K562 (cell line): ENCODE data around the gene ABCA7. TPM values are rescaled to one million over a fixed set of nuclear protein-coding genes. Genes with fewer than 3 reads are reported as not detected.

Source experiments
- ATAC-seq: fragments of 200-7000 bp; cut with Tn5 transposase; 3 replicates; pipeline ENCODE4 v1.9.1; 2020; ENCODE audit warnings: moderate library complexity
- BruUV-seq: library from RNA; stranded (reverse); fragments of 400-500 nt; replicated peaks from 2 replicates; lab custom pipeline; 2021; lab: Mats Ljungman, UMichigan
- CTCF ChIA-PET: fragments of 300-600 bp; formaldehyde crosslinking; extraction: SDS; loops from one replicate; lab custom pipeline; 2021; ENCODE audit warnings: low intra/inter-chr PET ratio; lab: Yijun Ruan, JAX
- POLR2A ChIA-PET: fragments of 300-600, 350-650 bp; sonication (Branson Sonifier 250); formaldehyde crosslinking; extraction: SDS; loops from one replicate; lab custom pipeline; 2021; ENCODE audit warnings: antibody characterized with exemption, inconsistent platforms; lab: Yijun Ruan, JAX
- DNase-seq, 4 experiments: peaks; one replicate each; pipeline versions ENCODE4 v3.0.0 to v3.0.0-alpha.2; 2011 to 2018; ENCODE audit warnings: low spot score in 3 of 4, mixed read lengths in 3 of 4; ENCODE audit errors: extremely low read depth in 1 of 4
- FAIRE-seq: peaks from 2 replicates; lab custom pipeline; 2011; peaks lifted over from hg19 to GRCh38; lab: Jason Lieb, UNC
- H2AFZ ChIP-seq: 2 replicates; pipeline ENCODE4 v1.6.0; 2011; ENCODE audit warnings: low read depth, low read length, control low read depth, inconsistent platforms
- H3K27ac ChIP-seq: fragments of 200-600 bp; 3 replicates; pipeline ENCODE4 v1.8.0; 2011; ENCODE audit warnings: low read depth, mild to moderate bottlenecking, control low read depth, inconsistent platforms, low read length, moderate library complexity, mixed read lengths; ENCODE audit errors: extremely low read depth
- H3K27me3 ChIP-seq, 2 experiments: fragments of 300-600 bp in 1 of 2; 2 replicates in 1 of 2; 3 replicates in 1 of 2; pipeline versions ENCODE4 v1.6.0 to v1.8.0; 2011; ENCODE audit warnings: inconsistent platforms in 2 of 2, low read length in 2 of 2, mild to moderate bottlenecking in 1 of 2, mixed read lengths in 1 of 2, moderate library complexity in 1 of 2; ENCODE audit not compliant: control insufficient read depth in 2 of 2, insufficient read depth in 2 of 2
- H3K36me3 ChIP-seq: fragments of 300-600 bp; 3 replicates; pipeline ENCODE4 v1.8.0; 2011; ENCODE audit warnings: mild to moderate bottlenecking, low read length, inconsistent platforms; ENCODE audit not compliant: control insufficient read depth, insufficient read depth
- H3K4me1 ChIP-seq, 2 experiments: fragments of 200-600 bp in 1 of 2; replicated peaks in 1 of 2; 2 replicates in 1 of 2; 3 replicates in 1 of 2; pipeline versions ENCODE4 v1.5.1 to v1.8.0; 2011; ENCODE audit warnings: inconsistent platforms in 2 of 2, low read length in 2 of 2, mild to moderate bottlenecking in 1 of 2, mixed read lengths in 1 of 2, moderate library complexity in 1 of 2; ENCODE audit not compliant: control insufficient read depth in 2 of 2, insufficient read depth in 2 of 2
- H3K4me2 ChIP-seq: 2 replicates; pipeline ENCODE4 v1.6.1; 2011; ENCODE audit warnings: low read length, control low read depth, inconsistent platforms, mixed read lengths; ENCODE audit not compliant: insufficient read depth
- H3K4me3 ChIP-seq: fragments of 200-600 bp; sonication (generic), shearing (Covaris generic); 2 replicates; pipeline ENCODE4 v1.5.1; 2016; ENCODE audit warnings: control low read depth, inconsistent platforms
- H3K79me2 ChIP-seq: fragments of 200-600 bp; 3 replicates; pipeline ENCODE4 v1.8.0; 2011; ENCODE audit warnings: low read length, inconsistent platforms; ENCODE audit not compliant: control insufficient read depth, insufficient read depth
- H3K9ac ChIP-seq, 2 experiments: 2 replicates each; pipeline versions ENCODE4 v1.6.0 to v1.6.1; 2011; ENCODE audit warnings: low read depth in 2 of 2, low read length in 2 of 2, control low read depth in 1 of 2, inconsistent platforms in 1 of 2, mild to moderate bottlenecking in 1 of 2, mixed read lengths in 1 of 2; ENCODE audit not compliant: insufficient read depth in 1 of 2
- H3K9me1 ChIP-seq: one replicate; pipeline ENCODE4 v1.6.0; 2011; ENCODE audit warnings: inconsistent platforms, mild to moderate bottlenecking, low read length, moderate library complexity; ENCODE audit not compliant: control insufficient read depth, insufficient read depth
- H3K9me3 ChIP-seq: replicated peaks from 2 replicates; pipeline ENCODE4 v1.5.1; 2011; ENCODE audit warnings: low read depth, low read length, inconsistent platforms; ENCODE audit not compliant: control insufficient read depth, insufficient read depth
- H4K20me1 ChIP-seq: replicated peaks from 2 replicates; pipeline ENCODE4 v1.6.1; 2011; ENCODE audit warnings: low read length, inconsistent platforms, mixed read lengths; ENCODE audit not compliant: control insufficient read depth, insufficient read depth
- ZKSCAN3 ChIP-seq: fragments of 250-450 bp; sonication (Bioruptor Pico); IDR thresholded peaks from 2 replicates; pipeline ENCODE4 v1.4.0; 2020
- WGBS: fragments of 100-300 bp; shearing (Covaris generic); methylation state at CpG from one replicate; pipeline ENCODE4 v1.1.6; 2016; ENCODE audit warnings: low coverage, mixed read lengths; ENCODE audit not compliant: insufficient coverage; ENCODE audit errors: missing lambda C conversion rate; 5-methylcytosine and 5-hydroxymethylcytosine counted together
- in situ Hi-C: fragments of 300-500 bp; cut with MboI; formaldehyde crosslinking; loops from 4 replicates; pipeline ENCODE4 v1.15.0; 2018; ENCODE audit warnings: inconsistent platforms, mixed read lengths
- intact Hi-C: fragments of 100-400 bp; cut with micrococcal nuclease; formaldehyde crosslinking; loops from 2 replicates; pipeline ENCODE4 v1.14.2; 2022
- polyA plus RNA-seq, 8 experiments: library from polyadenylated mRNA; depleted of rRNA in 4 of 8; stranded (reverse) in 5 of 8; unstranded in 3 of 8; fragments of >200 nt; fragmentation: Nextera tagmentation in 2 of 8; fragmentation: Illumina TruSeq in 1 of 8; extraction: Ambion mirVana in 2 of 8; extraction: Trizol in 1 of 8; gene quantifications; 2 replicates each; pipeline versions ENCODE4 v1.2.1 to v1.2.3, GENCODE V29; 2011 to 2014; ENCODE audit warnings: inconsistent platforms in 1 of 8, missing spikeins in 1 of 8
- total RNA-seq, 7 experiments: library from RNA; depleted of rRNA in 6 of 7; stranded (reverse); fragments of >200 nt in 6 of 7; fragmentation: Illumina TruSeq in 2 of 7; extraction: Trizol in 2 of 7; gene quantifications; 2 replicates each; pipeline versions ENCODE4 v1.2.1 to v1.2.3, GENCODE V29; 2011 to 2021; ENCODE audit warnings: low replicate concordance in 1 of 7
- TF ChIP-seq, protein P1 (sequence below): sonication (generic); formaldehyde crosslinking; IDR thresholded peaks from 2 replicates; pipeline ENCODE4 v1.9.0; 2022; ENCODE audit warnings: mild to moderate bottlenecking, missing genetic modification reagents

The ABCA7 gene
- total and polyA plus RNA-seq, 9 of the 15 experiments (the other 6 are each of a cell fraction or from before 2014, with no cell fraction given): 2.3 to 96.1 (median 31.2) TPM

DNA sequence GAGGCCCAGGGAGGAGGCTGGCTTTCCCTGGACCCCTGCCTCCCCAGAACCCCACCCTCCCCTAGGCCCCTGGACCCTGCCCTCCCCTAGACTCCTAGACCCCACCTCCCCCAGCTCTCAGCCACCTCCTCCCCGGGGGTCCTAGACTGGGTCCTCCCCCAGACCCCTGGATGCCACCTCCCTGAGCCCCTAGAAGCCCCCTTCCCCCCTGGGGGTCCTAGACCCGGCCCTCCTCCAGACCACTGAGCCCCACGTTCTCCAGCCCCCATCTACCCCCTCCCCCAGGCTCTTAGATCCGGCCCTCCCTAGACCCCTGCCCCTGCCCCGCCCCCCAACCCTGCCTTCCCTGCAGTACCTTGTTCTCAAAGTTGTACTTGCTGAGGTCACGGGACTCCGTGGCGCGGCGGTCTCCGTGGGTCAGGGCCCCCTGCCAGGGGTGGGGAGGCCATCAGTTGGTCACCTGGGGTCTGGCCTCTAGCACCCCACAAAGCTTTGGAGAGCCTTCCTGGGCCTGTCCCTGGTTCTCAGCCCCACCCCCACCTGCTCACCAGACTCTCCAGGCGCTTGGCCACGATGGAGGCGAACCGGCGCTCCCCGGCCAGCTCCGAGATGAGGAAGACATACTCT lies 71.8 kb downstream of the ABCA7 start:
- 6% methylated on average over 9 of the region's 18 CpGs for WGBS
- CTCF ChIA-PET: interaction anchor here (0.6 to 3.8 kb wide), 3 partner anchors 81 to 129 kb away, joined by 3 to 21 read pairs (median 21); partner anchors contain the start of gene ATP5F1D
- BruUV-seq: no TSS peak

More for the DNA sequence above, 71.8 kb downstream of the ABCA7 start:
- Histone ChIP-seq H3K4me3 (no peak overlapping the region), H3K9ac (peak overlapping the region in 1 of 2 experiments; percentile 82; a peak in 1 of 4 replicates), H3K79me2 (peaks cover 3% of the 10 kb centered on the region; the same call in 1 of the 3 replicates), H3K27ac (peak overlapping the region; percentile 35; the same call in 2 of the 3 replicates), H2AFZ (no peak overlapping the region), H3K4me1 (peaks cover 9 to 83% of the 10 kb centered on the region in 2 experiments), H3K9me1 (no peaks in the 10 kb centered on the region), H3K9me3 (no peaks in the 10 kb centered on the region), H3K36me3 (peaks cover 70% of the 10 kb centered on the region; the same call in 2 of the 3 replicates), H3K27me3 (no peaks in the 10 kb centered on the region), H3K4me2 (peak overlapping the region; percentile 53; the same call in 1 of the 2 replicates), H4K20me1 (no peaks in the 10 kb centered on the region)
- FAIRE-seq: no peak
- TF ChIP-seq, protein P1, sequence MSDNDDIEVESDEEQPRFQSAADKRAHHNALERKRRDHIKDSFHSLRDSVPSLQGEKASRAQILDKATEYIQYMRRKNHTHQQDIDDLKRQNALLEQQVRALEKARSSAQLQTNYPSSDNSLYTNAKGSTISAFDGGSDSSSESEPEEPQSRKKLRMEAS: 0 out of 2 replicates have a peak, but pooled peaks have one; percentile 7
- no peak for TF ChIP-seq ZKSCAN3 (CRISPR knock-in tag)
- no peak for ATAC-seq
- intact Hi-C loops (loop anchor here (2.0 to 5.0 kb wide), 2 partner anchors 81 to 129 kb away; partner anchors contain the start of gene ATP5F1D), in situ Hi-C loops (no loop called here)
- DNase-seq: no peak
- POLR2A ChIA-PET: interaction anchor here (0.7 to 2.3 kb wide), 7 partner anchors 8 to 157 kb away, joined by 3 to 14 read pairs (median 4); partner anchors contain the start of gene GPX4
